Esophagus squamous epithelium (tissue), 4 donors: ENCODE measurements around the gene ZNF324.

Experiments used
- POLR2A ChIP-seq, 4 donors: fragments of 450-650 bp; IDR thresholded peaks; one replicate each; pipeline ENCODE4 v1.6.1; 2017; ENCODE audit warnings: antibody characterized with exemption in 4 of 4, mild to moderate bottlenecking in 4 of 4, moderate library complexity in 3 of 4
- TF ChIP-seq, protein P1 (sequence below), 6 experiments: fragments of 450-650 bp in 4 of 6; fragments of 200-600 bp in 2 of 6; sonication (generic) in 2 of 6; IDR thresholded peaks; one replicate each; pipeline ENCODE4 v1.5.1; 2016 to 2019; ENCODE audit warnings: antibody characterized with exemption in 6 of 6, mild to moderate bottlenecking in 4 of 6, moderate library complexity in 4 of 6

DNA sequence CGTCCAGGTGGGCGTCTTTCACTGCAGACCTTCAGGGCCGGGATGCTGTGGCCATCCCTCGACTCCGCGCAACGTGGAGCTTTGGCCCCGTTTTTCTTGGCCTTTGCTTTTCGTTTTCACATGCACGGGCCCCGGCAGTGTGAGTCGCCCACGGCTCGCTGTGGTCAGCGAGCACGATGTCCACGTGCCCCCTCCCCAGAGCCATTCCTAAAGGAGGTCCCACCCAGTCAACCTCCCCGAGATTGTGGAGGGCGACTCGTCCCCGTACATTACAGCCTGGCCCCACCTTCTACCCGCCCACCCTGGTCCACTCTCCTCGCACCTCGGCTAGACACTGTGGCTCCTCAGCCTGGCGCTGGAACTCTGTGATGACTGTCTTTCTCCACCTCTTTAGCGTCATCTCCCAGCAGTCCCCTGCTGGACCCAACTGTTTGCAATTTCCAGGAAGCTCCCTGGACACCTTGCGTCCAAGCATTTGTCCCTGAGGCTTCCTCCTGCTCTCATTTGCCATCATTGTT is 9.7 kb downstream of the ZNF324 start:
- TF ChIP-seq, protein P1, sequence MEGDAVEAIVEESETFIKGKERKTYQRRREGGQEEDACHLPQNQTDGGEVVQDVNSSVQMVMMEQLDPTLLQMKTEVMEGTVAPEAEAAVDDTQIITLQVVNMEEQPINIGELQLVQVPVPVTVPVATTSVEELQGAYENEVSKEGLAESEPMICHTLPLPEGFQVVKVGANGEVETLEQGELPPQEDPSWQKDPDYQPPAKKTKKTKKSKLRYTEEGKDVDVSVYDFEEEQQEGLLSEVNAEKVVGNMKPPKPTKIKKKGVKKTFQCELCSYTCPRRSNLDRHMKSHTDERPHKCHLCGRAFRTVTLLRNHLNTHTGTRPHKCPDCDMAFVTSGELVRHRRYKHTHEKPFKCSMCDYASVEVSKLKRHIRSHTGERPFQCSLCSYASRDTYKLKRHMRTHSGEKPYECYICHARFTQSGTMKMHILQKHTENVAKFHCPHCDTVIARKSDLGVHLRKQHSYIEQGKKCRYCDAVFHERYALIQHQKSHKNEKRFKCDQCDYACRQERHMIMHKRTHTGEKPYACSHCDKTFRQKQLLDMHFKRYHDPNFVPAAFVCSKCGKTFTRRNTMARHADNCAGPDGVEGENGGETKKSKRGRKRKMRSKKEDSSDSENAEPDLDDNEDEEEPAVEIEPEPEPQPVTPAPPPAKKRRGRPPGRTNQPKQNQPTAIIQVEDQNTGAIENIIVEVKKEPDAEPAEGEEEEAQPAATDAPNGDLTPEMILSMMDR (IDR thresholded peaks at IDR 0.05): no peak
- TF ChIP-seq POLR2A (IDR thresholded peaks at IDR 0.05): no peak
